Hair follicular keratinocyte (primary cell): ENCODE results near the gene CHURC1. TPM values are rescaled to one million over a fixed set of nuclear protein-coding genes. Genes with fewer than 3 reads are reported as not detected.

Source experiments
- total RNA-seq: library from RNA; depleted of rRNA; stranded (reverse); fragments of >200 nt; gene quantifications from 2 replicates; pipeline ENCODE4 v1.2.3, GENCODE V29; 2015

Gene CHURC1
- total RNA-seq, result 28.0 and 43.7 TPM in 2 replicates

DNA sequence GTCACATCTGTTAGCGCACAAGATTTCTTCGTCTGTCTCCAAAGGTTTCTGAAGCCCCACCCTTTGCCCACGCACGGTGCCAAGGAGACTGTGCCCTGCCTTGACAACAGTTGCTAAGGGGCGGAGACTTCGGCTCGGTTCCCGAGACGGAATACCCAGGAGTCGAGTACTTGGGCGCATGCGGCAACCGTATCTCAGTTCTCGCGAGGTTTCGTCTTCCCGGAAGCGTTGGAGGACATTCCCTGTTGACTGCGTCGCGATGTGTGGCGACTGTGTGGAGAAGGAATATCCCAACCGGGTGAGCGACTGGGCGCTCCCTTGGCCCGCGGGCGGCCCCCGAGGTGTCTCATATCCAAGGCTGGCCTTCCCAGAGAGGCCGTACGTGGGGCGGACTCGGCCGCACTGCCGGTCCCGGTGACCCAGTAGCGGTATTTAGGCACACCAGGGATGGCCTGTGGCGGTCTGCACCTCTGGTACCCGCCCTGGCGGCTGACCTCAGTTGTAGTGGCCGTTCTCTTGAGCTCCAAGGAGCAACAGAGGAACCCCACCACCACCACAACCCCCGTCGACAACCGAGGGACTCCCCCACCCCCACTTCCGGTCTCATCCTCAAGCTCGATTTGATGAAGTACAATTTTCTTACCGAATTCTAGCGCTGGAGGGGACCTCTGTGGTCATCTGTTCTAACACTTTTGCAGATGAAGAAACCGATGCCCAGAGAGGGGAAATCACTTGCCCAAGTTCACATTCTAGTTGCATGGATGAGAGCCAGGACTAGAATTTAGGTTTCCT is at the start of gene CHURC1:
TSS of gene CHURC1 (plus strand) at position 219 of the 792 bp plus-strand sequence. CDS start at position 260, 41 bp downstream.

DNA sequence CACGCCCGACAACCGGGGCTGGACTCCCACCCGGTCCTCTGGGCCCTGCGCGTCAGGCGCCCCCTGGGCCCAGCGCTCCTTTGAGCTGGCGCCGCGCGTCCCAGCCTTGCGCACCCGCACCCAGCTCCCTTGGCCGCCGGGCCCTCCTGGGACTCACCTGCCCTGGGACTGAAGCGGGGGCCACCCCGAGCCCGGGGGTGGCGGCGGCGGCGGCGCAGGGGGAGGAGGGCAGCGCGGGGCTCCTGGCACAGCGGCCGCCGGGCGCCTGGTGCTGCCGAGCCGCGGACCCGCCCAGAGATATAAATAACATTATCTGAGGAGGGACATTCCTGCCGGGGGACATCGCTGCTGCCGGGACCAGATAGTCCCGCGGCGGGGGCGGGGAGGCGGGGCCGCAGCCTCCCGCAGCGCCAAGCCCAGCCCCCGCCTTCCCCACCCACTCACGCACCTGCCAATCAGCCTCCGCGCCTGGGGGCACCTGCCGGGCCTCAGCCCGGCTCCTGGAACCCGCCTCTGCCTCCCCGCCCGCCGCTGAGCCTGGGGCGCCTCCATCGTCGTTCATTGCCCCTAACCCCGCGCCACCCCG is 34.5 kb upstream of the CHURC1 start, which contains the start of gene SPTB:
TSS of gene SPTB (minus strand) at position 273 of the 586 bp plus-strand sequence. CDS start 56,813 bp downstream, outside the sequence.

GRCh38 chr14:64942531-64943111 is 28.4 kb downstream of the CHURC1 start, which contains the start of gene GPX2:
TSS of gene GPX2 (minus strand) at chr14:64942745. CDS start at chr14:64942726, 19 bp downstream.

GRCh38 chr14:64971943-64972791 is 57.9 kb downstream of the CHURC1 start, which contains the start of gene RAB15:
TSS of gene RAB15 (minus strand) at chr14:64972336. CDS start at chr14:64972076, 260 bp downstream.

Other genes with a start within 250 kb of the CHURC1 start
- 51.3 and 86.4 TPM in 2 replicates for gene PLEKHG3, start 210.0 kb upstream of the CHURC1 start, total RNA-seq
- gene SPTB, start 34.5 kb upstream of the CHURC1 start, total RNA-seq, result not detected in 2 replicates
- 0.23 and 1.7 TPM in 2 replicates for gene GPX2, start 28.3 kb downstream of the CHURC1 start, total RNA-seq
- gene RAB15, start 57.9 kb downstream of the CHURC1 start, total RNA-seq, result 0.08 and 0.30 TPM in 2 replicates
- 6.5 and 12.3 TPM in 2 replicates for gene FNTB, start 72.4 kb downstream of the CHURC1 start, total RNA-seq
- gene MAX, start 188.1 kb downstream of the CHURC1 start, total RNA-seq, result 28.3 and 46.4 TPM in 2 replicates